GM12878 (cell line): ENCODE data around the gene SMURF1. TPM values are rescaled to one million over a fixed set of nuclear protein-coding genes. Genes with fewer than 3 reads are reported as not detected.
A peak's percentile ranks its signal among the peaks of the same experiment; 100 is the strongest.

ENCODE experiments used
- ATAC-seq: fragments of 200-7000 bp; cut with Tn5 transposase; 3 replicates; pipeline ENCODE4 v1.9.1; 2020; ENCODE audit warnings: mild to moderate bottlenecking, moderate library complexity
- BruUV-seq: library from RNA; stranded (reverse); fragments of 400-500 nt; replicated peaks from 2 replicates; lab custom pipeline; 2021; lab: Mats Ljungman, UMichigan
- CTCF ChIA-PET: fragments of 300-600 bp; sonication (Branson Sonifier 250); formaldehyde crosslinking; extraction: SDS; loops from one replicate; lab custom pipeline; 2021; ENCODE audit warnings: inconsistent platforms; lab: Yijun Ruan, JAX
- POLR2A ChIA-PET: fragments of 350-600 bp; formaldehyde crosslinking; extraction: SDS; loops from one replicate; lab custom pipeline; 2021; ENCODE audit warnings: inconsistent platforms; lab: Charles Lee
- RAD21 ChIA-PET: fragments of 300-600 bp; sonication (Branson Sonifier 250); formaldehyde crosslinking; loops from one replicate; lab custom pipeline; 2023; ENCODE audit warnings: antibody characterized with exemption; ENCODE audit not compliant: unreplicated experiment; lab: Charles Lee
- SMC1A ChIA-PET: fragments of 300-600 bp; sonication (Branson Sonifier 250); formaldehyde crosslinking; loops from one replicate; lab custom pipeline; 2023; ENCODE audit not compliant: unreplicated experiment, uncharacterized antibody; lab: Charles Lee
- DNase-seq: peaks from one replicate; pipeline ENCODE4 v3.0.0-alpha.2; 2011; ENCODE audit warnings: low read depth, low spot score
- FAIRE-seq: peaks from 3 replicates; lab custom pipeline; 2011; peaks lifted over from hg19 to GRCh38; lab: Jason Lieb, UNC
- H2AFZ ChIP-seq: 2 replicates; pipeline ENCODE4 v1.6.0; 2011; ENCODE audit warnings: low read depth, low read length, control low read depth; ENCODE audit not compliant: control insufficient read depth
- H3K27ac ChIP-seq: 2 replicates; pipeline ENCODE4 v1.5.1; 2011; ENCODE audit warnings: control low read depth; ENCODE audit not compliant: control insufficient read depth, insufficient read depth
- H3K27me3 ChIP-seq, 2 experiments: replicated peaks in 1 of 2; 2 replicates each; pipeline versions ENCODE4 v1.6.0 to v1.6.1; 2011; ENCODE audit warnings: low read length in 1 of 2; ENCODE audit not compliant: control insufficient read depth in 2 of 2, insufficient read depth in 2 of 2
- H3K36me3 ChIP-seq, 2 experiments: 2 replicates each; pipeline ENCODE4 v1.5.1; 2011; ENCODE audit warnings: low read length in 1 of 2; ENCODE audit not compliant: control insufficient read depth in 2 of 2, insufficient read depth in 2 of 2
- H3K4me1 ChIP-seq: 2 replicates; pipeline ENCODE4 v1.6.1; 2011; ENCODE audit warnings: mild to moderate bottlenecking, low read length, moderate library complexity, mixed read lengths; ENCODE audit not compliant: control insufficient read depth, insufficient read depth
- H3K4me2 ChIP-seq: 2 replicates; pipeline ENCODE4 v1.6.0; 2011; ENCODE audit warnings: control low read depth; ENCODE audit not compliant: control insufficient read depth, insufficient read depth
- H3K4me3 ChIP-seq: fragments of 200-600 bp; sonication (generic); 2 replicates; pipeline ENCODE4 v1.5.1; 2016
- H3K79me2 ChIP-seq: 2 replicates; pipeline ENCODE4 v1.6.0; 2011; ENCODE audit warnings: low read length; ENCODE audit not compliant: control insufficient read depth, insufficient read depth
- H3K9ac ChIP-seq: 2 replicates; pipeline ENCODE4 v1.8.0; 2011; ENCODE audit warnings: low read length, control low read depth, mixed read lengths; ENCODE audit not compliant: control insufficient read depth, insufficient read depth
- H3K9me3 ChIP-seq: replicated peaks from 3 replicates; pipeline ENCODE4 v1.5.1; 2011; ENCODE audit warnings: mild to moderate bottlenecking, low read length; ENCODE audit not compliant: control insufficient read depth, insufficient read depth
- H4K20me1 ChIP-seq: 2 replicates; pipeline ENCODE4 v1.6.0; 2011; ENCODE audit not compliant: control insufficient read depth, insufficient read depth
- POLR2AphosphoS5 ChIP-seq: IDR thresholded peaks from 2 replicates; pipeline ENCODE4 v1.6.1; 2011; ENCODE audit warnings: mild to moderate bottlenecking, low read length, inconsistent platforms
- ZNF592 ChIP-seq: fragments of 450-650 bp; IDR thresholded peaks from 2 replicates; pipeline ENCODE4 v1.6.1; 2017; ENCODE audit warnings: mild to moderate bottlenecking, moderate library complexity
- WGBS: methylation state at CpG from one replicate; pipeline ENCODE4 v1.1.6; 2016; ENCODE audit warnings: low lambda C conversion rate; ENCODE audit not compliant: insufficient replicate concordance, insufficient coverage; ENCODE audit errors: missing lambda C conversion rate; 5-methylcytosine and 5-hydroxymethylcytosine counted together
- in situ Hi-C: fragments of 300-500 bp; cut with MboI; formaldehyde crosslinking; loops from 9 replicates; pipeline ENCODE4 v1.14.3; 2018; ENCODE audit warnings: mixed read lengths
- intact Hi-C: fragments of 100-400 bp; cut with micrococcal nuclease; formaldehyde crosslinking; loops from one replicate; pipeline ENCODE4 v1.14.2; 2022; ENCODE audit not compliant: unreplicated experiment
- polyA plus RNA-seq, 11 experiments: library from polyadenylated mRNA; depleted of rRNA in 4 of 11; unstranded in 6 of 11; stranded (reverse) in 5 of 11; fragments of >200 nt; fragmentation: Nextera tagmentation in 4 of 11; fragmentation: Illumina TruSeq in 1 of 11; extraction: Ambion mirVana in 4 of 11; extraction: Trizol in 1 of 11; gene quantifications; 1 replicate in 1 of 11; 2 replicates in 10 of 11; pipeline versions ENCODE4 v1.2.1 to v1.2.3, GENCODE V29; 2011 to 2016; ENCODE audit warnings: inconsistent platforms in 2 of 11, missing spikeins in 2 of 11, low read depth in 1 of 11
- total RNA-seq, 4 experiments: library from RNA; depleted of rRNA in 3 of 4; stranded (reverse); fragments of >200 nt in 3 of 4; fragmentation: Illumina TruSeq in 1 of 4; extraction: Trizol in 1 of 4; gene quantifications; 2 replicates each; pipeline versions ENCODE4 v1.2.1 to v1.2.3, GENCODE V29; 2013 to 2021

Gene SMURF1
- total and polyA plus RNA-seq, 10 of the 15 experiments (the other 5 are each of a cell fraction or from before 2014, with no cell fraction given): 0.76 to 14.0 (median 7.9) TPM

GRCh38 chr7:99010281-99010680, 133.6 kb downstream of the SMURF1 start:
- H3K4me1 ChIP-seq: peaks cover 9% of the 10 kb centered on the region
- 96% methylated on average over 9 of the region's 9 CpGs for WGBS
- DNase-seq (no peak), FAIRE-seq (no peak), ATAC-seq (no peak)
- POLR2A ChIA-PET: no interaction called here
- BruUV-seq: no TSS peak
- SMC1A ChIA-PET: no interaction called here
- TF ChIP-seq POLR2AphosphoS5 (0 out of 2 replicates have a peak, but pooled peaks have one; percentile 4), ZNF592 (no peak)
- H3K79me2 ChIP-seq: no peaks in the 10 kb centered on the region
- no peak overlapping the region for H3K4me3 ChIP-seq
- peaks cover 46 to 59% of the 10 kb centered on the region in 2 experiments for H3K36me3 ChIP-seq
- RAD21 ChIA-PET: interaction anchor here (0.6 kb wide), 1 partner anchor 13 kb away, joined by 3 read pairs; no protein-coding TSS in a partner anchor
- H3K27ac ChIP-seq: no peak overlapping the region
- H3K9me3 ChIP-seq: no peaks in the 10 kb centered on the region
- CTCF ChIA-PET: no interaction called here
- H3K4me2 ChIP-seq: no peak overlapping the region
- no peaks in the 10 kb centered on the region for H3K27me3 ChIP-seq
- H2AFZ ChIP-seq: no peak overlapping the region
- intact Hi-C loops: no loop called here
- in situ Hi-C loops: no loop called here
- no peak overlapping the region for H3K9ac ChIP-seq
- no peaks in the 10 kb centered on the region for H4K20me1 ChIP-seq
